ENCODE results near the gene TUT7.

- TF ChIP-seq POLR2A (IDR thresholded peaks at IDR 0.05) (no peak), POLR2AphosphoS5 (IDR thresholded peaks at IDR 0.05) (no peak), CTCF (IDR thresholded peaks at IDR 0.05) (no peak)
These were observed 29.3 kb downstream of the TUT7 start for GRCh38 chr9:86324901-86325300.
